IMR-90 (cell line): Measurements from ENCODE around the gene DCC.

Source experiments
- BHLHE40 ChIP-seq: fragments of 150-350 bp; IDR thresholded peaks from 2 replicates; pipeline ENCODE4 v1.6.1; 2016; ENCODE audit warnings: mild to moderate bottlenecking, low read depth, low read length
- CEBPB ChIP-seq: IDR thresholded peaks from 2 replicates; pipeline ENCODE4 v1.6.1; 2012; ENCODE audit warnings: low read depth, low read length, improper control_type of control experiment
- FOS ChIP-seq: fragments of 150-350 bp; IDR thresholded peaks from 2 replicates; pipeline ENCODE4 v1.6.1; 2016; ENCODE audit warnings: low read depth, low read length
- MAFK ChIP-seq: IDR thresholded peaks from 2 replicates; pipeline ENCODE4 v1.6.1; 2012; ENCODE audit warnings: low read depth, low read length, improper control_type of control experiment
- MAZ ChIP-seq: IDR thresholded peaks from 2 replicates; pipeline ENCODE4 v1.6.1; 2012; ENCODE audit warnings: low read depth, mild to moderate bottlenecking, low read length, improper control_type of control experiment, moderate library complexity, borderline replicate concordance
- MXI1 ChIP-seq: IDR thresholded peaks from 2 replicates; pipeline ENCODE4 v1.6.1; 2012; ENCODE audit warnings: low read depth, mild to moderate bottlenecking, low read length, moderate library complexity, borderline replicate concordance
- POLR2A ChIP-seq: IDR thresholded peaks from 2 replicates; pipeline ENCODE4 v1.6.1; 2012; ENCODE audit warnings: mild to moderate bottlenecking, low read depth, low read length
- RAD21 ChIP-seq: IDR thresholded peaks from 2 replicates; pipeline ENCODE4 v1.6.1; 2012; ENCODE audit warnings: low read length, improper control_type of control experiment
- RFX5 ChIP-seq: IDR thresholded peaks from 2 replicates; pipeline ENCODE4 v1.8.0; 2012; ENCODE audit warnings: low read depth, mild to moderate bottlenecking, low read length, moderate library complexity
- SMC3 ChIP-seq: fragments of 150-350 bp; IDR thresholded peaks from 2 replicates; pipeline ENCODE4 v1.6.1; 2016; ENCODE audit warnings: low read depth, mild to moderate bottlenecking, antibody characterized with exemption, low read length, moderate library complexity
- TF ChIP-seq, protein P1 (sequence below): conservative IDR thresholded peaks from 2 replicates; pipeline ENCODE4 v1.5.1; 2012; ENCODE audit warnings: mild to moderate bottlenecking, low read depth, low read length, improper control_type of control experiment
- TF ChIP-seq, protein P2 (sequence below): fragments of 150-350 bp; IDR thresholded peaks from 2 replicates; pipeline ENCODE4 v1.6.1; 2016; ENCODE audit warnings: low read depth, mild to moderate bottlenecking, low read length, moderate library complexity, borderline replicate concordance
- TF ChIP-seq, protein P3 (sequence below): fragments of 150-350 bp; IDR thresholded peaks from 2 replicates; pipeline ENCODE4 v1.6.1; 2017; ENCODE audit warnings: mild to moderate bottlenecking, antibody characterized with exemption, low read length, low read depth

DNA sequence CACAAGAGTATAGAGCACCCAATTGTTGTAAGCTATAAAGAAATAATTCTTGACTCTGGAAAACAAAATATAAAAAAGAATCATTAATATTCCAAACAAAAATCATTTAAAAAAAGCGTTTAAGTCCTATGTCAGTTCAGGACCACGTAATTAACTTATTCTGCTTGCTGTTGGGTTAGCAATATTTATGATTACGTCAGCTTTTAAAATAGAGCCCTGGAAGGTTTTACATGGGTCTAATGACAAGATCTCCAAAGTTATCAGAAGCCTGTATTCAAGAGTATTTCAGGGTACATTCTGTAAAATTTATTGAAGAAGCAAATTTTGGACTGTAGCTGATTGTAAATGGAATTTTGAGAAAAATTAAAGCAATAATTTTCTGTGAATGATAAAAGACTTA, 521.6 kb downstream of the DCC start:
- TF ChIP-seq, protein P1, sequence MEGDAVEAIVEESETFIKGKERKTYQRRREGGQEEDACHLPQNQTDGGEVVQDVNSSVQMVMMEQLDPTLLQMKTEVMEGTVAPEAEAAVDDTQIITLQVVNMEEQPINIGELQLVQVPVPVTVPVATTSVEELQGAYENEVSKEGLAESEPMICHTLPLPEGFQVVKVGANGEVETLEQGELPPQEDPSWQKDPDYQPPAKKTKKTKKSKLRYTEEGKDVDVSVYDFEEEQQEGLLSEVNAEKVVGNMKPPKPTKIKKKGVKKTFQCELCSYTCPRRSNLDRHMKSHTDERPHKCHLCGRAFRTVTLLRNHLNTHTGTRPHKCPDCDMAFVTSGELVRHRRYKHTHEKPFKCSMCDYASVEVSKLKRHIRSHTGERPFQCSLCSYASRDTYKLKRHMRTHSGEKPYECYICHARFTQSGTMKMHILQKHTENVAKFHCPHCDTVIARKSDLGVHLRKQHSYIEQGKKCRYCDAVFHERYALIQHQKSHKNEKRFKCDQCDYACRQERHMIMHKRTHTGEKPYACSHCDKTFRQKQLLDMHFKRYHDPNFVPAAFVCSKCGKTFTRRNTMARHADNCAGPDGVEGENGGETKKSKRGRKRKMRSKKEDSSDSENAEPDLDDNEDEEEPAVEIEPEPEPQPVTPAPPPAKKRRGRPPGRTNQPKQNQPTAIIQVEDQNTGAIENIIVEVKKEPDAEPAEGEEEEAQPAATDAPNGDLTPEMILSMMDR = no peak
- TF ChIP-seq RAD21 = no peak
- no peak for TF ChIP-seq MXI1
- no peak for TF ChIP-seq RFX5
- TF ChIP-seq MAZ = no peak
- TF ChIP-seq POLR2A = no peak
- no peak for TF ChIP-seq CEBPB
- peak; percentile 84 for TF ChIP-seq MAFK
- TF ChIP-seq, protein P2, sequence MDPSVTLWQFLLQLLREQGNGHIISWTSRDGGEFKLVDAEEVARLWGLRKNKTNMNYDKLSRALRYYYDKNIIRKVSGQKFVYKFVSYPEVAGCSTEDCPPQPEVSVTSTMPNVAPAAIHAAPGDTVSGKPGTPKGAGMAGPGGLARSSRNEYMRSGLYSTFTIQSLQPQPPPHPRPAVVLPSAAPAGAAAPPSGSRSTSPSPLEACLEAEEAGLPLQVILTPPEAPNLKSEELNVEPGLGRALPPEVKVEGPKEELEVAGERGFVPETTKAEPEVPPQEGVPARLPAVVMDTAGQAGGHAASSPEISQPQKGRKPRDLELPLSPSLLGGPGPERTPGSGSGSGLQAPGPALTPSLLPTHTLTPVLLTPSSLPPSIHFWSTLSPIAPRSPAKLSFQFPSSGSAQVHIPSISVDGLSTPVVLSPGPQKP = no peak
- TF ChIP-seq BHLHE40 = no peak
- TF ChIP-seq, protein P3, sequence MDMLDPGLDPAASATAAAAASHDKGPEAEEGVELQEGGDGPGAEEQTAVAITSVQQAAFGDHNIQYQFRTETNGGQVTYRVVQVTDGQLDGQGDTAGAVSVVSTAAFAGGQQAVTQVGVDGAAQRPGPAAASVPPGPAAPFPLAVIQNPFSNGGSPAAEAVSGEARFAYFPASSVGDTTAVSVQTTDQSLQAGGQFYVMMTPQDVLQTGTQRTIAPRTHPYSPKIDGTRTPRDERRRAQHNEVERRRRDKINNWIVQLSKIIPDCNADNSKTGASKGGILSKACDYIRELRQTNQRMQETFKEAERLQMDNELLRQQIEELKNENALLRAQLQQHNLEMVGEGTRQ = no peak
- no peak for TF ChIP-seq SMC3
- no peak for TF ChIP-seq FOS
